ENCODE results near the gene DDX31. TPM values are rescaled to one million over a fixed set of nuclear protein-coding genes. Genes with fewer than 3 reads are reported as not detected.

The DDX31 gene
- total RNA-seq, 1 donor from 2014 or later = 7.2 TPM

DNA sequence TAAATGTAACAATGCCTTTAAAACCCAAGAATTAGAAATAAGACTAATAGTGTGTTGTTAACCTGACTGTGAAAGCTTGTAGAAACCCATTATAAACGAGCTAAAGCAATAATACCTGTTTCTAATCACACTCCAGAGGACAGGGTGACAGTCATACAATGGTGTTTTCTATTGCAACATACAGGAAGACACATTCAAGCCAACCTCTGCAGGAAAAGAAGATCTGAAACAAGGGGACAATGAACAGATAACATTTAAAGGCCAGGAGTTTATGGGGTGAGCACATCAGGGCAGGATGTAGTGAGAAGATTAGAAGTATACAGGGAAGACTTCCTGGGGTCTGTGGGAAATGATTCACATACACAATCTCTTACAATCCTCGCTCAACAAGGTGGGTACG, 73.6 kb downstream of the DDX31 start:
- peak in 1 of 2 donors; percentile 42 for DNase-seq (ENCODE audit: low read depth in 2 of 2)

DNA sequence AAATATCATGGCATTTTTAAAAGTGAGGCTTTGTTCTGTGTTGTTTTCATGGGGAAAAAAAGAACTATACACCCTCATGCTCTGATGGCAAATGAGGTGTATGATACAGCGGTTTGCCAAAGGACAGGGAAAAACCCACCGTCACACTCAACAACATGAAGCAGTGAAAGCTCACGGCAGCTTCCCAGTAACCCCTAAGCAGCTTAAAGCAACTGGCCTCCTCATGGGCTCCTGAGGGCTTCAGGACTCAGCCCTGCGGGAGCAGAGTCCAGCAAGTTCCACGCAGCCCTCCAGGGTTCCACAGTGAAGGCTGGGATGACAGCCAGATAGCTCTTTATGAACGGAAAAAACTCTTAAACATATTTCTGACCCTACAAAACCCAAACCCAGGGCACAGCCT, 74.5 kb downstream of the DDX31 start:
- no peak for DNase-seq (ENCODE audit: low read depth in 2 of 2)

DNA sequence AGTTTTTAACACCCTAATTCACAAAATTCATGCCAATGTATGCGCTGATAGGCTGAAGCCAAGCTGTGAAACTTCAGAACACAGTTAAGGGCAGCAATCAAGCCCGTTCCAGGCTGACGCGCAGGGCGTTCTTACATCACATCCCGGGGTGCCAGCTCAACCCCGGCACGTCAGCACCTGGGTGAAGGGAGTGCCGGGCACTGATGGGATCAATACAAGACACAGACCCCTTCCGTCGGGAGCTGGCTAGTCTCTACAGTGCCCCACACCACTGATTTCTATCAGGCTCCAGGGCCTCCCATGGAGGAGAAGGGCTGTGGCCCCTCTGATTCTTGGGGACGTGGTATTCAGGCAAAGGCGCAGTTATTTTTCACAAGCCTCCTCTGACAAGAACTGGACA, 75.4 kb downstream of the DDX31 start:
- no peak for DNase-seq (ENCODE audit: low read depth in 2 of 2)

DNA sequence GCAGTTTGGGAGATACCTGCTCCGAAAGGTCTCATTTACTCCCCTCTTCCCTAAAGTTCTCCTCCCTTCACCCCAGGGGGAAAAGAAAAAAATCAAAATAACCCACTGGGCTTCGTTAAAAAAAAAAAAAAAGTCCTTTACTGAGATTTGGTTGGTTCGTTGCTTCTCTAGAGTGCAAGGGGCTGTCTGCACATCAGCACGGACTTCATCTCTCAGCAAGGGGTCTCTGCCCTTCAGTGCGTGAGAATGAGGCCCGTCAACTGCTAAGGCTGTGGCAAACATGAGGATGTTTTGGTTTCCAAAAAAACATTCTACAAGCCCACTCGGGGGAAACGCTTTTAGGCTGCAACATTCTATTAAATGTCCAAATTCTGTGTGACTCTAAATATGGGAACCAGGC, 77.3 kb downstream of the DDX31 start:
- DNase-seq (ENCODE audit: low read depth in 2 of 2) = no peak

DNA sequence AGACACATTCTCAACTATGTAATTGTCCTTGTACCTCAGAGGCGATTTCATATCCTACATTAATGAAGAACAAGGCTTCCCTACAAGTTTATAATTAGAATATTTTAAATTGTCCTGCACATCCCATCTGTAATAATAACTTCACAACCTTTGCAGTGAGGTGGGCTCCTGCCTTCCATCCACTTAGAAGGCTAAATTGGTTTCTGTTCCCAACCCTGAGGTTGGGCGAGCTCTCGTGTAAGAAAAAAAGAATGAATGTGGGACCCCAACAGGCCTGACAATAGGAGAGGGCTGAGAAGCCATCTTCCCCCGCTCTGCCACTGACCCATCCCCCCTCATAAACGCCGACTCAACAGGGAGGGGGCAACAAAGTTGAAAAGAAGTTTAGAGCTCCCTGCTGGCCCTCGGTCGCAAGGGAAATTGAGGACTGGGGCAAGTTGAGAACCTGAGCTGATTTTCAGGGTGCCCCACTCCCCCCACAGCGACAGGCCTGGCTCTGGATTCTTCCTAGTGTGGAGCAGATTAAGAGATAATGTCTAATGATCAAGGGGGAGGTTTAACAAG, 78.0 kb downstream of the DDX31 start:
- no peak for DNase-seq (ENCODE audit: low read depth in 2 of 2)

DNA sequence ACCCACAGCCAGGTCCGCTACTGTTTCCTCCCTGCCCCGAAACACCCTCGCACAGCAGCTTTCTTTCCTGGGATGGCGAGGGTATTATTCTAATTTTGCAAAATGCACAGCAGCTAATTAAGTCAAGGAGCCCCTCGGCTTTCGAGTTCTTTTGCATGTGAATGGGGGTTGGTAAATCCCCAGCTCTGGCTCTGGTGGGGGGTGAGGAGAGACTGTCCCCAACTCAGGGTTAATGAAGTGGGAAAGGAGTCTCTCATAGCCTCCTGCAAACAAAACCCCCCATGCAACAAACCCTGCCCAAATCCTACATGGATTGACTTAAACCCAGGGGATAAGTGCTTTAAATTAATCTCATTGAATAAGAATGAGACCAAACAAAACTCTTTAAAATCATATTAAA, 78.5 kb downstream of the DDX31 start:
- no peak for DNase-seq (ENCODE audit: low read depth in 2 of 2)

DNA sequence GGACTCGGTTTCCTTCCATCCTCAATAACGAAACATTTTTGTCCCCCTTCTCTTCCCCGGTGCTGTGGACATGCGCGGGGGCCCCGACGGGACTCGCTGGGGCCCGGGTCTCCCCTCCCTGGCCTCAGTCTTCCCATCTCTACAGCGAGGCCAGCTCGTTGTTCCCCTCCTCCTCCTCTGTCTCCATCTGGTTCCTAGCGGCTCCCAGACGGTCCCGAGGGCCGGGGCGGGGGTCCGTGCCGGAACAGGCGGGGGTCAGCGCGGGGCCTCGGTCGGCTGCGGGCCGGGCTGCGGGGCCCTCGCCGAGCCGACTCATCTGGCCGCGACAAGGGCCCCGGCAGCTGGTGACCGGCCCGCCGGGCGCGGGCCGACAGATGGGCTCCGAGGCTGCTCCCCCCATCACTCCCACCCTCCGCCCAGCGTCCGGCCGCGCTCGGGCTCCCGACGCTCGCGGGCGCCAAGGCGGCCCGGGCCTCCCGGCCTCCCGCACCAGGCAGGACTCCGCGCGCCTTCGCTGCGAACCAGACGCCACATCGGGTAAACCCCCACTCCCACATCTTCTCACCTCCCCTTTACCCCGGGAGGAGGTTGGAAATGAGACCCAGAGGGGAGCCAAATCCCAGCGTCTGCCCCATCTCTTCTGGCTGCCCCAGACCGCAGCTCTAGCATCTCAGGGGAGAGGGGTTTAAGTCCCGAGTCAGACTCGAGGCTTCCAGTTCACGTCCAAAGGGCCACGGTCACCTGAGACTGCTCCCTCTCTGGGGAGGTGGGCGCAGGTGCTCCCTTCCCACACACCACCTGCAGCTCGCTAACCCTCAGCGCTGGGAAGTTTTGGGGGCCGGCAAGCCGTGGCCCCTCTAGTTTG, 79.2 kb downstream of the DDX31 start:
- no peak for DNase-seq (ENCODE audit: low read depth in 2 of 2)

DNA sequence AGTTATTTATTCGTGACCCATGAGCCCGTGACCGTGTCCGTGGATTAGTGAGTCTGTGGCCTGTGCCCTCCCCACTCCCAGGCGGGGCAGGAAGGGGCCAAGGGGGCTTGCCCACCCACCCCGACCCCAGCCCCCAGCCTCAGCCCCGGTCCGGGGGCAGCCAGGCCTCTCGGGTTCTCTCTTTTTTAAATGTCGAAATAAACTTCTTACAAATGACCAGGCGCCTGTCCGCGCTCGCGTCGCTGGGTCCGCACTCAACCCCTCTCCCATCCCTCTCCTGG, 79.8 kb downstream of the DDX31 start:
- no peak for DNase-seq (ENCODE audit: low read depth in 2 of 2)

DNA sequence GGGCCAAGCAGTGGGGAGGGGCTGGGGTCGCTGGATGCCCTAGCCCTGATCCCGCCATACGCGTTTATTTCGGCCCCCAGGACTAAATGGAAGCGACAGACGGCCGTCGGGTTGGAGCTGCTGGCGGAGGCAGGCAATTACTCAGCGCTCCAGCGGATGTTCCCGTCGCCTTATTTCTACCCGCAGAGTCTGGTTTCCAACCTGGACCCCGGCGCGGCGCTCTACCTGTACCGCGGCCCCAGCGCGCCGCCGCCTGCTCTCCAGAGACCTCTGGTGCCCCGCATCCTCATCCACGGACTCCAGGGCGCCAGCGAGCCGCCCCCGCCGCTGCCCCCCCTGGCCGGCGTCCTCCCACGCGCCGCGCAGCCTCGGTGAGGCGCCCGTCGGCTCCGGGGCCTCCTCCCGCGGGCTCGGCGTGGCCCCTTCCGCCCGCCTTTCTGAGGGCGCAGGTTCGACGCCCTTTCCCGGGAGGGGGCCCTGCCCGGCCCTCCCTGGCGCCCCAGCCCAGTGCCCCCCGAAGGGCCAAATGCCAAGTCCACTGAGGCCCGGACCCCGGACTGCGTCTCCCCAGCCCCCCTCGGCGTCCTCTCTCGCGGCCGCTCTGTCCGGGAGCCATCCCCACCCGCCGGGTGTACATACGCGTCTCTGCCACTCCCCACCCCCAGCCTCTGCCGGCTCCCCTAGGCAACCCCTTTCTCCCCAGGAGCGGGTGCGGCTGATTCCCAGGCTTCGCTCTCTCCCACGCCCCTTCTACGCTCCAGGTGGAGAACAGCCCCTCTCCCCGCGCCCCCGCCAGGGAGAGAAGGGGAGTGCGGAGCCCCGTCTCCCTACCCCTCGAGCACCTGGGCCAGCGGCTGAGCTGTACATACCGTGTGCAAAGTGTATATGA, 80.4 kb downstream of the DDX31 start:
- DNase-seq (ENCODE audit: low read depth in 2 of 2) = no peak

DNA sequence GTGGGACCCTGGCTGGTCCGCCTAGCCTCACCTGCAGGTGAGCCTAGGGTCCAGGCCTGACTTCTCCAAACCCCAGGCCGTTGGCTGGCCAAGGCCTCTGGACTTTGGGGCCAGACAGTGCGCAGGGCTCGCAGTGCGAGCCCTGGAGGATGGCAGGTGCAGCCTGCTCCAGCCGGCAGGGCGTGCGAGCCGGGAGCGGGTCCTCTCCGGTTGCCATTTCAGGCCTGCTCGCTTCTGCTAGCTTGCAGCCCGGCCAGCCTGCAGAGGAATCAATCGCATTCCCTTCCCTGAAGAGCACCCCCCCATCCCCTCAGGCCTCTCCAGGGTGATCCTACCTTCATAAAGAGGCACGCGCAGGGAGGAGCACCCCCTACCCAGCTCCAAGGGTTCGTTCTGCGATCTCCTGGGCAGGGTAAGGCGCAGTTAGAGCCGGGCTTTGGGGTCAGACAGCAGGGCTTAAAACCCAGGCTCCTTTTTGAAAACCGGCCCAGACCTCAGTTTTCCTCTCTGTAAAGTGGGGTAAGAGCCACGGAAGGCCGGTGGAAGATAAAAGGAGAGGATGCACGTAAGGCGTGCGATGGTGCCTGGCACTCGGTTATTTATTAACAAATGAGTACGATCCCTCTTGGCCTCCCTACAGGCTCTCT, 81.2 kb downstream of the DDX31 start:
- DNase-seq (ENCODE audit: low read depth in 2 of 2) = no peak

DNA sequence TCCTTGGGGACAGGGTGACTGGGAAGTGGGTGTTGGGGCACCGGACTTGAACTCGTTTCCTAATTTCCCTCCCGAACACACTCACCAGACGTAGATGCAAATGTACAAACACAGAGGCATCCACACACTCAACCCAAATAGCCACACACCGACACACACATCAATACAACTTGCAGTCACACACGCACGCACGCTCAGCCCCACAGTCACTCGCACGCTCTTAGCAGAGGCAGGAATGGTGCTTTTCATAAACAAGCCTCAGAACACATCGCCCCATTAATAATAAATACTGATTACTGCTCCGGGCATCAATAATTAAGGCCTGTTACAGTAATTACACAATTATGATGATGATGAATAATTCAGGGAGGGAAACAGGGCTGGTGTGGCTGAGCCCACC, 81.7 kb downstream of the DDX31 start:
- DNase-seq (ENCODE audit: low read depth in 2 of 2) = no peak

DNA sequence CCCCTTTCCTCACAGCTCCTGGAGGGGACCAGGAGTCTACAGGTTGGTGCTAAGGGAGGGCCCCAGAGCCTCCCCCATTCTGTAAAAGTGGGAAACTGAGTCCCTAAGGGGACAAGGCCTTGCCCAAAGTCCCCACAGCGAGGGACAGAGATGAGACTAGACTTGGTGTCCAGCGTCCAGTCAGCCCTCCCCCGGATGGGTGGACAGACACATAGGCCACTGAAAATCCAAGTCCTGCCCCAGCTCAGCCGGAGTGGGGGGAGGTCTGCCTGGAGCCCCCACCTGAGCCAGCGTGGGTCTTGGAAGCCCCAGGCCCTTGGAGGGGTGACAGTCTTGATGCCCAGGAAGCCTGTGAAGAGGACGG, 82.2 kb downstream of the DDX31 start:
- no peak for DNase-seq (ENCODE audit: low read depth in 2 of 2)

DNA sequence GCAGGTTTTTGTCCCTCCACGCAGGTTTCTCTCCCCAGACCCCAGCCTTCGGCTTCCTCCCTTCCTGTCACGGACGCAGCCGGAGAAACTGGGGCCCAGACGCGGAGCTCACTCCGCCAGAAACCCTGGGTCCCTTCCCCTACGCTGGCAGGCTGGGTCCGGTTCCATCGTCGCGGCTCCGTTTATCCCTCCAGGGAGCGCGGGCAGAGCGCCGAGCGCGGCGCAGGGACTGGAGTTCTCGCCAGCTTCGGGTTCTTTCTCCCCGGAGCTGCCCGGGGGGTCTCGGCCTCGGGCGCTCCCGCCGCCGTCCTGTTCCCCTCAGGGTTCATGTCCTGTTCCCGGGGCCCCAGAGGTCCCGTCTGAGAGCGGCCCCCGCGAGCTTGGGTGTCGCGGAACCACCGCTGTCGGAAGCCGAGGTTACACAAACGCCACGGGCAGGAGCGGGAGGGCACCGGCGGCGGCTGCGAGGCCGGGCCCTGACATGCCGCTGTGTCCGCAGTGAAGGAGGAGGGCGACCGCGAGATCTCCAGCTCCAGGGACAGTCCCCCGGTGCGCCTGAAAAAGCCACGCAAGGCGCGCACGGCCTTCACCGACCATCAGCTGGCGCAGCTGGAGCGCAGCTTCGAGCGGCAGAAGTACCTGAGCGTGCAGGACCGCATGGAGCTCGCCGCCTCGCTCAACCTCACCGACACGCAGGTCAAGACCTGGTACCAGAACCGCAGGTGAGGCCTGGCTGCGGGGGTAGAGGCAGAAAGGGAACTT, 82.8 kb downstream of the DDX31 start:
- no peak for DNase-seq (ENCODE audit: low read depth in 2 of 2)

DNA sequence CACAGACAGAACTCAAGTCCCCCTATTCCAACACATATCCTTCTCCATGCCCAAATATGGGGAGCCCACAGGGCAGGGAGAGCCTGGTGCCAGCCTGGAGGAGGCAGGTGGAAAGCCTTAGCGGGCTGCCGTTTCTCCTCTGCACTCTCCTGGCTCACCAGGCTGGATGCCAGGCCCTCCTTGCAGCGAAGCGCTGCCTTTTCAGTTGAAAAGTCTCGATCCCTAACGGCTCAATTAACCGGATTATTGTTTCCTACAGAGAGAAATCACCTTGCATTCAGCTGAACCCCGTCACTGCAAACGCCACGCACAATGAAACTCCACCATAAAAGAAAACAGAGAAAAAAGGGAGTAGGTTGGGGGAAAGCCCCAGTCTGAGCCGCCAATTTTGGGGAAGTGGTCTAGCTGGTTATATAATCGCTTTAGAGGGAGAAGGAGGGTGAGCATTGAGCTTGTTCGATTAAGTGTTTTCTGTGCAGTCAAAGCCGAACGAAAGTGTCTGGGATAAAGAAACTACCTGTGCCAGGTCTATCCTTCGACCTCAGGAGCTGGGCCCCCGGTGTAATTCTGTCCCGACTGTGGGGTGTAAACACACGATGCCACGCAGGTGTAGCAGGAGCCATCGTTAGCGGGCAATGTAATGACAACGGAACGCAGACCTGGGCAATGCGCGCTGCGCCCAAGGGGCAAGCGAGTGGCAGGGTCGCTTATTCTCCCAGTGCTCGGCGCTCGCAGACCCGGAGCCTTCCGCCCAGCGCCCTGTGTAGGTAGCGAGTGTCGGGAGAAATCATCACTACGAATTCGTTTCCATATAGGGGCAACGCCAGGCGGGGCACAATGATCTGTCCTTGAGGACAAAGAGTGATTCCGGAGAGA, 83.6 kb downstream of the DDX31 start:
- no peak for DNase-seq (ENCODE audit: low read depth in 2 of 2)

DNA sequence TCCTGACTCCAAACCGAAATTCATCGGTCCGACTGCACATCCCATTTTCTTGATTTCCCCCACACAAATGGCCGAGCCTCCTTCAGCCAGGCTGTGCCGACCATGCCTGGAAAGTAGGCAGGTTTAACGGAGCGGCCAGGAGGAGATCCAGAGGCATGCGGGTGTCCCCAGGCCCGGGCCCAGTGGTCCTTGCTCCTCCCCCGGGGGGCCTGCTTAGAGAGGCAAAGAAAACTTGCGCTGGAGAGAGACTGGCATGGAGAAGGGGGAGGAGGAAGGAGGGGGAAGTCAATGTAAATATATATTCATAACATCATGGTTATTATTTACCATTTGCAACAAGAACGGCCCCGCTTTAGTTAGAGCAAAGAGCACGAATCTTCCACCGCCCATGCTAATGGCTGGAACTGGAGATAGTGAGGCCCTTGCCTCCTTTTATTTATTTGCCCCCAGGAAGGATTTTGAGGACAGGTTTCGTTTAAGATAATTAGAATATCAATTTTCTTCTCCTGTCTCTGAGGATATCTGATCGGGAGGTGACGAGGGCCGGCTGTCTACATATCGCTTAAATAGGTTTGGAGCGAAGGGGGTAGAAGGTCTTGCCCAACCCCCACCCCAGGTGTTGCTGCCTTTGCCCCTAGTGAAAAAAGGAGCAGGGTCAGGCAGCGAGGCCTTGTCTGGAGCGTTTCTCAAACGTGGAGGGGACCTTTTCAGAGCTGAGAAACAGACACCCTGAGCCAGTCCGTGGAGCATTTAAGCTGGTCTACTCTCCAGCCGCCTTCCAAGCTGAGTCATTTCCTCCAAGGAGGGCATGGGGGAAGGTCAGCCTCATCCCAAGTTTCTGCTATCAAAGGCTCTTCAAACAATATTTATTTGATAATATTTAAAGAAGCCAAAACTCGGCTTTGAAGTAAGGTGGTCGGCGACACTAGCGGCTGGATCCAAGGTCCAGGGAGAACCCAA, 84.9 kb downstream of the DDX31 start:
- DNase-seq (ENCODE audit: low read depth in 2 of 2) = no peak

DNA sequence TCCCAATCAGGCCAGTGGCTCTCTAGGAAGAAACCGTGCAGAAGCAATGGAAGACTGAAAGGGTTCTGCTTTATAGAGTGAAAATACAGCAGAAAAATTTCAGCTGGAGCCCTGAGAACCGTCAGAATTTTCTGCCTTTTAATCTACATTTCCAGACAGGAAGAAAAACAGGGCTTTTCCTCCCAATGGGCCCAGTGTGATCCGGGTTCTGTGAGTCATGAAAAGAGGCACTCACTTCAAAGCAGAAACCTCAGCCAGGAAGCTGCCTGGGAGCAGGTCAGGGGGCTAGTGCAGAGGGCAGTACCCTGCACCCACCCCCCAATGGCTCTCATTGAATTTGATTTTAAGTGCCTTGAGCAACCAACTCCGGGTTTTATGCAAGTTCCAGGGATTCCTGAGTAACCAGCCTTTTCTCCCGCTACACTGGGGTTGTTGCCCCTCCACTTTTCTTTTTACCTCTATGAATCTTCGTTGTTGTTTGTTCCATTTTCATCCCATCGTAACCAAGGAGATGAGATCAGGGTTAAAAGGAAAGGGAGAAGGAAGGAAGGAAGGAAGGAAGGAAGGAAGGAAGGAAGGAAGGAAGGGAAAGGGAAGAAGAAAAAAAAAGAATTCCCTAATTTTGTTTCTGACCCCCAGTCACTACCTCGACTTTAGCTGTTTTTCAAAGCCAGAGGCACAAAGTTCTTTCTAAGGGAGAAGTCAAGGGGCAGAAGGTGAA, 86.0 kb downstream of the DDX31 start:
- peak in 1 of 2 donors; percentile 34 for DNase-seq (ENCODE audit: low read depth in 2 of 2)

DNA sequence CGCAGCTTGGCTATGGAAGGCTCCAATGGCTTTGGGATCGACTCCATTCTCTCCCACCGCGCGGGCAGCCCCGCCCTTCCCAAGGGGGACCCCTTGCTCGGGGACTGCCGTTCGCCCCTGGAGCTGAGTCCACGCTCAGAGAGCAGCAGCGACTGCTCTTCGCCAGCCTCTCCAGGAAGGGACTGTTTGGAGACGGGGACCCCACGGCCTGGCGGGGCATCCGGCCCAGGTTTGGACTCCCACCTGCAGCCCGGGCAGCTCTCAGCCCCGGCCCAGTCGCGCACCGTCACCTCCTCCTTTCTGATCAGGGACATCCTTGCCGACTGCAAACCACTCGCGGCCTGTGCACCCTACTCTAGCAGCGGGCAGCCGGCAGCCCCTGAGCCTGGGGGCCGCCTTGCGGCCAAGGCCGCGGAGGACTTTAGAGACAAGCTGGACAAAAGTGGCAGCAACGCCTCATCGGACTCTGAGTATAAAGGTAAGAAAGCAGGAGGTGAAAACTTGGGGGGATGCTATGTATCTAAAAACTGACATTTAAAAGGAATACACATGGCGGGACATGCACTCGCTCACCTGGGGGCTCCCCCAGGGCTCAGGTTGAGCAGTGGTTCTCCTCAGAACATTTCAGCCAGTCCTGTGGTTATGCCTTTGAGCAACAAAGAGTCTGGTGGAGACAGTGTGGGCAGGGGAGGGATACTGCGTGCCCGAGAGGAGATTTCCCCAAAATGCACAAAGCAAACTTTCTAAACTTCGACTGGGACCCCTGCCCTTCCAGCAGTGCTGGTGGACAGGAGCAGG, 86.8 kb downstream of the DDX31 start:
- no peak for DNase-seq (ENCODE audit: low read depth in 2 of 2)

Data from dermis microvascular lymphatic vessel endothelial cell (primary cell).